Measurements from ENCODE around the gene FABP3.

FABP3 gene

DNA sequence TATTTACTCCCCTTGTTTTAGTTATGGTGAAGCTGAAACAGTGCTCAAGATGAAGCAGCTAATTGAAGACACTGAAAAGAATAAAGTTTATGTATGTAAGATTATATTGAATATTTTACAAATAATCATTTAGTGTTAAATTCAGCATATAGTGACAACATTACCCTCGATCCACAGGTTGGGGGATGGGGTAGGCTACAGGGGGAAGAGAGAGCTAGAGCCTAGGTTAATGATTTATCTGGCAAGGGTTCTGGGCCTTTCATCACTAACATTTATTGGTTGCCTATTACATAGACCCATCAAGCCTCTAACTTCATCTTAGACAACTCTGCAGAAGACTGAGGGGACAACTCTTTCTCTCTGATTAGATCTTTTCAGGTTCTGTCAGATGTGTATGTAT lies 54.7 kb downstream of the FABP3 start:
- TF ChIP-seq, protein P1, sequence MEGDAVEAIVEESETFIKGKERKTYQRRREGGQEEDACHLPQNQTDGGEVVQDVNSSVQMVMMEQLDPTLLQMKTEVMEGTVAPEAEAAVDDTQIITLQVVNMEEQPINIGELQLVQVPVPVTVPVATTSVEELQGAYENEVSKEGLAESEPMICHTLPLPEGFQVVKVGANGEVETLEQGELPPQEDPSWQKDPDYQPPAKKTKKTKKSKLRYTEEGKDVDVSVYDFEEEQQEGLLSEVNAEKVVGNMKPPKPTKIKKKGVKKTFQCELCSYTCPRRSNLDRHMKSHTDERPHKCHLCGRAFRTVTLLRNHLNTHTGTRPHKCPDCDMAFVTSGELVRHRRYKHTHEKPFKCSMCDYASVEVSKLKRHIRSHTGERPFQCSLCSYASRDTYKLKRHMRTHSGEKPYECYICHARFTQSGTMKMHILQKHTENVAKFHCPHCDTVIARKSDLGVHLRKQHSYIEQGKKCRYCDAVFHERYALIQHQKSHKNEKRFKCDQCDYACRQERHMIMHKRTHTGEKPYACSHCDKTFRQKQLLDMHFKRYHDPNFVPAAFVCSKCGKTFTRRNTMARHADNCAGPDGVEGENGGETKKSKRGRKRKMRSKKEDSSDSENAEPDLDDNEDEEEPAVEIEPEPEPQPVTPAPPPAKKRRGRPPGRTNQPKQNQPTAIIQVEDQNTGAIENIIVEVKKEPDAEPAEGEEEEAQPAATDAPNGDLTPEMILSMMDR (IDR thresholded peaks at IDR 0.05; ENCODE audit: low read depth, low read length), result no peak
- no peak overlapping the region for H3K4me3 ChIP-seq (ENCODE audit: low read depth, low read length)

DNA sequence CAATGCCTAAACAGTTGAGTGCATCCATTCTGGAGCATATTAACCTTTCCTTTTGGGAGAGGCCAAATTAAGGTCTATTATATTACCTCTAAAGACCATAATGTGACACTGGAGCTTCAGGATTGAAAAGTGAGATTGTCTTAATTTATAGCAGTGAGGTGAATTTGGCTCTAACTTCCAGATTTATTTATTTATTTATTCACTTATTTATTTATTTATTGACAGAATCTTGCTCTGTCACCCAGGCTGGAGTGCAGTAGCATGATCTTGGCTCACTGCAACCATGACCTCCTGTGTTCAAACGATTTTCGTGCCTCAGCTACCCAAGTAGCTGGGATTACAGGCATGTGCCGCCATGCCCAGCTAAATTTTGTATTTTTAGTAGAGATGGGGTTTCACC lies 57.0 kb downstream of the FABP3 start:
- TF ChIP-seq, protein P1 (IDR thresholded peaks at IDR 0.05; ENCODE audit: low read depth, low read length), result no peak
- H3K4me3 ChIP-seq (ENCODE audit: low read depth, low read length), result no peak overlapping the region

All from WI38 (cell line).